OCI-LY7 (cell line): Measurements from ENCODE around the gene EMILIN1. TPM values are rescaled to one million over a fixed set of nuclear protein-coding genes. Genes with fewer than 3 reads are reported as not detected.
A peak's percentile ranks its signal among the peaks of the same experiment; 100 is the strongest.

Experiments used
- BruUV-seq: library from RNA; stranded (reverse); fragments of 400-500 nt; replicated peaks from 2 replicates; lab custom pipeline; 2021; lab: Mats Ljungman, UMichigan
- CTCF ChIA-PET: fragments of 300-600 bp; sonication (Branson Sonifier 250); formaldehyde crosslinking; loops from one replicate; lab custom pipeline; 2022; ENCODE audit warnings: antibody characterized with exemption; ENCODE audit not compliant: unreplicated experiment; lab: Charles Lee
- POLR2A ChIA-PET: fragments of 300-600 bp; sonication (Branson Sonifier 250); formaldehyde crosslinking; loops from one replicate; lab custom pipeline; 2022; ENCODE audit warnings: antibody characterized with exemption; lab: Charles Lee
- DNase-seq: peaks from one replicate; pipeline ENCODE4 v3.0.0-alpha.2; 2015; ENCODE audit warnings: low spot score
- H2AFZ ChIP-seq: fragments of 200-600 bp; sonication (generic), shearing (Covaris generic); 2 replicates; pipeline ENCODE4 v1.6.1; 2014; ENCODE audit warnings: mild to moderate bottlenecking, antibody characterized with exemption, low read length, moderate library complexity
- H3K27ac ChIP-seq: fragments of 200-600 bp; sonication (generic); 2 replicates; pipeline ENCODE4 v1.5.1; 2014; ENCODE audit warnings: mixed run types, low read depth, mild to moderate bottlenecking, moderate library complexity, low read length, inconsistent platforms; ENCODE audit not compliant: poor library complexity, severe bottlenecking
- H3K36me3 ChIP-seq: fragments of 200-600 bp; sonication (generic); 2 replicates; pipeline ENCODE4 v1.6.1; 2014; ENCODE audit warnings: mild to moderate bottlenecking, antibody characterized with exemption, low read length, moderate library complexity, mixed read lengths; ENCODE audit not compliant: insufficient read depth
- H3K4me1 ChIP-seq: fragments of 200-600 bp; sonication (generic); 2 replicates; pipeline ENCODE4 v1.5.1; 2014; ENCODE audit warnings: mild to moderate bottlenecking, low read length; ENCODE audit not compliant: insufficient read depth, poor library complexity, severe bottlenecking
- H3K4me2 ChIP-seq: fragments of 200-600 bp; sonication (generic); 2 replicates; pipeline ENCODE4 v1.6.1; 2014; ENCODE audit warnings: mild to moderate bottlenecking, low read length
- H3K4me3 ChIP-seq: fragments of 200-600 bp; sonication (generic); 2 replicates; pipeline ENCODE4 v1.5.1; 2014; ENCODE audit warnings: mild to moderate bottlenecking, low read depth, low read length; ENCODE audit not compliant: poor library complexity, severe bottlenecking
- H3K79me2 ChIP-seq: fragments of 200-600 bp; sonication (generic); 2 replicates; pipeline ENCODE4 v1.6.1; 2016; ENCODE audit warnings: low read depth, mild to moderate bottlenecking, low read length, moderate library complexity, mixed read lengths; ENCODE audit not compliant: insufficient read depth
- H3K9me2 ChIP-seq: fragments of 200-600 bp; sonication (generic); 2 replicates; pipeline ENCODE4 v1.6.1; 2016; ENCODE audit warnings: mild to moderate bottlenecking, low read length, mixed read lengths; ENCODE audit not compliant: insufficient read depth
- H3K9me3 ChIP-seq: fragments of 200-600 bp; sonication (generic); 2 replicates; pipeline ENCODE4 v1.6.1; 2014; ENCODE audit warnings: mild to moderate bottlenecking, mixed run types, low read length, mixed read lengths
- H4K20me1 ChIP-seq: fragments of 200-600 bp; sonication (generic); 2 replicates; pipeline ENCODE4 v1.6.1; 2014; ENCODE audit warnings: mild to moderate bottlenecking, antibody characterized with exemption, low read length, moderate library complexity, mixed read lengths; ENCODE audit not compliant: insufficient read depth
- EZH2phosphoT487 ChIP-seq: fragments of 200-600 bp; sonication (generic); IDR thresholded peaks from 2 replicates; pipeline ENCODE4 v1.6.1; 2018; ENCODE audit warnings: low read depth, borderline replicate concordance, mild to moderate bottlenecking, mixed run types, antibody characterized with exemption, low read length, moderate library complexity, mixed read lengths
- intact Hi-C: fragments of 100-400 bp; cut with micrococcal nuclease; formaldehyde crosslinking; loops from one replicate; pipeline ENCODE4 v1.10.0; 2022; ENCODE audit not compliant: unreplicated experiment
- total RNA-seq, 2 experiments: library from RNA; depleted of rRNA in 1 of 2; stranded (reverse); fragments of >200 nt in 1 of 2; shearing (Covaris generic) in 1 of 2; gene quantifications; 2 replicates each; pipeline ENCODE4 v1.2.3, GENCODE V29; 2014 to 2022
- TF ChIP-seq, protein P1 (sequence below): fragments of 200-600 bp; sonication (generic); conservative IDR thresholded peaks from 2 replicates; pipeline ENCODE4 v1.5.1; 2014; ENCODE audit warnings: mild to moderate bottlenecking, antibody characterized with exemption, low read length, moderate library complexity, mixed read lengths

EMILIN1 gene
- total RNA-seq, 2 experiments from 2014 or later = 2.2 to 2.7 TPM

DNA sequence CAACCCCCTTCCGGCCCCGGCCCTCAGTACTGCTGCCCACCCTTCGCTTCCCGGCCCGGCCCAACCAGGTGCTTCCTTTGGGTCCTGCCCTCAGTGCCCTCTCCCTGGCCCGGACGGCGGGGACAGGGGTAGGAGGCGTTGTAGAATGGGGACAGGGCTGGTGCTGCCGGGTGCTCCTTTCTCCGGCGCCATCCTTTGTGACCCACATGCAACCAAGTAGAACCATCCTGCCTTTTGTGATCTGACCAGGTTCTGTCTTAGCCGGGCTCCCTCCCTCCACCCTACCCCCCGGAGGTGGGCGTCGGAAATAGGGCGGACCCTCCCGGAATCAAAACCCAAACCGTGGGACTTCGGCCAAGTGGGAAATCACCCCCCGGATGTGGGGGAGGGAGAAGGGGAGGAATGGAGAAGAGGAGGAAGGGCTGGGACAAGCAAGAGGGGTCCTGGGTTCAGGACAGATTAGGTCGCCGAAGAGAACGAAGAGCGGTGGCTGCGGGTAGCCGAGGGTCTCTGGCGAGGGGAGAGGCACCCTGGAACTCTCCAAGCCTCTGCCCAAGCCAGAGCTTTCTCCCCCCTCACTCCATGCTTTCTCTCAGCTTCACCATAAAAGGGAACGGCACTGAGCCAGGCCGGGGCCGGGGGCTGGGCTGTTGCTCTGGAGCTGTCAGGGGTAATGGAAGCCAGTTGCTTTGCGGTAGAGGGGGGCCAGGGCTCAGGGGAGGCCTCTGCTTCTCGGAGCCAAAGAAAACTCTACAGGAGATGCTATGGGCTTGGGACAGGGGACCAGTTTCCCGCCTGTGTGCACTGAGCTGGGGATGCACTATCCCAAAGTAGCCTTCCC is 6.2 kb upstream of the EMILIN1 start:
- no TSS peak for BruUV-seq
- Histone ChIP-seq H3K36me3 (peaks cover 32% of the 10 kb centered on the region), H3K79me2 (peaks cover 26% of the 10 kb centered on the region), H3K9me3 (no peaks in the 10 kb centered on the region), H3K27ac (peak overlapping the region; percentile 53), H4K20me1 (0 out of 2 replicates have a peak, but pooled peaks cover 4% of the 10 kb centered on the region), H3K4me2 (peak overlapping the region; percentile 83), H3K9me2 (no peaks in the 10 kb centered on the region), H2AFZ (peak overlapping the region; percentile 13; the same call in 1 of the 2 replicates), H3K4me1 (peaks cover 64% of the 10 kb centered on the region), H3K4me3 (peak overlapping the region; percentile 93)
- ChIA-PET CTCF (interaction anchor here (0.7 to 1.6 kb wide), 2 partner anchors 12 to 15 kb away, joined by 3 read pairs; no protein-coding TSS in a partner anchor), POLR2A (interaction anchor here (1.0 to 3.8 kb wide), 4 partner anchors 8 to 21 kb away, joined by 4 to 18 read pairs (median 5); partner anchors contain the start of gene AGBL5)
- TF ChIP-seq, protein P1, sequence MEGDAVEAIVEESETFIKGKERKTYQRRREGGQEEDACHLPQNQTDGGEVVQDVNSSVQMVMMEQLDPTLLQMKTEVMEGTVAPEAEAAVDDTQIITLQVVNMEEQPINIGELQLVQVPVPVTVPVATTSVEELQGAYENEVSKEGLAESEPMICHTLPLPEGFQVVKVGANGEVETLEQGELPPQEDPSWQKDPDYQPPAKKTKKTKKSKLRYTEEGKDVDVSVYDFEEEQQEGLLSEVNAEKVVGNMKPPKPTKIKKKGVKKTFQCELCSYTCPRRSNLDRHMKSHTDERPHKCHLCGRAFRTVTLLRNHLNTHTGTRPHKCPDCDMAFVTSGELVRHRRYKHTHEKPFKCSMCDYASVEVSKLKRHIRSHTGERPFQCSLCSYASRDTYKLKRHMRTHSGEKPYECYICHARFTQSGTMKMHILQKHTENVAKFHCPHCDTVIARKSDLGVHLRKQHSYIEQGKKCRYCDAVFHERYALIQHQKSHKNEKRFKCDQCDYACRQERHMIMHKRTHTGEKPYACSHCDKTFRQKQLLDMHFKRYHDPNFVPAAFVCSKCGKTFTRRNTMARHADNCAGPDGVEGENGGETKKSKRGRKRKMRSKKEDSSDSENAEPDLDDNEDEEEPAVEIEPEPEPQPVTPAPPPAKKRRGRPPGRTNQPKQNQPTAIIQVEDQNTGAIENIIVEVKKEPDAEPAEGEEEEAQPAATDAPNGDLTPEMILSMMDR = no peak
- no peak for TF ChIP-seq EZH2phosphoT487
- intact Hi-C loops = loop anchor here (1.0 to 2.0 kb wide), 3 partner anchors 14 to 39 kb away; partner anchors contain the start of genes AGBL5, KHK and TMEM214
- DNase-seq = no peak

DNA sequence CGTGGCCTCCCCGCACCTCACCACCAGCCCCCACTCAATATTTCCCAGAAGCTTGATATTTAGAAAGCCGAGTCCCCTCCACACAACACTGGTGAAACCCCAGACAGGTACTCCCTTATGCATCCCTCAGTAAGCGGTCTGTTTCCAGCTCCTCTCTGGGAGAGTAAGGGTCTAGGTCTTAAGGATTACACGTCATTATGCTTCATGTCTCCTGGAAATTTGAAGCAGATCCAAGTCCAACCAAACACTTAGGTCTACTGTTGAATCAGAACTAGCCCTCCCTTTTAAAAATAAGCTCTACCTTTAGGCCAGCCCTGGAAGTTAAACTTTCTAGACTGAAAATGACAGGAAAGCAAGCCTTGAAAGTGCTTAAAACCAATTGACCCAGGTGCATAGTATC is 5.5 kb upstream of the EMILIN1 start:
- Histone ChIP-seq H3K9me2 (no peaks in the 10 kb centered on the region), H3K79me2 (peaks cover 26% of the 10 kb centered on the region), H2AFZ (no peak overlapping the region), H3K4me3 (no peak overlapping the region), H3K4me1 (peaks cover 71% of the 10 kb centered on the region), H3K9me3 (no peaks in the 10 kb centered on the region), H4K20me1 (0 out of 2 replicates have a peak, but pooled peaks cover 4% of the 10 kb centered on the region), H3K4me2 (peak overlapping the region; percentile 83), H3K36me3 (peaks cover 26% of the 10 kb centered on the region), H3K27ac (peak overlapping the region; percentile 53)
- no TSS peak for BruUV-seq
- TF ChIP-seq, protein P1 = no peak
- TF ChIP-seq EZH2phosphoT487 = no peak
- intact Hi-C loops = no loop called here
- CTCF ChIA-PET = interaction anchor here (0.7 to 1.6 kb wide), 3 partner anchors 9 to 15 kb away, joined by 3 to 4 read pairs (median 3); no protein-coding TSS in a partner anchor
- DNase-seq = no peak
- POLR2A ChIA-PET = interaction anchor here (1.0 to 3.8 kb wide), 5 partner anchors 9 to 139 kb away, joined by 3 to 18 read pairs (median 4); partner anchors contain the start of genes AGBL5, ATRAID and SLC5A6
